ENCODE data around the gene SLC9A3. TPM values are rescaled to one million over a fixed set of nuclear protein-coding genes. Genes with fewer than 3 reads are reported as not detected.
A peak's percentile ranks its signal among the peaks of the same experiment; 100 is the strongest.

The SLC9A3 gene
- total RNA-seq, 3 donors from 2014 or later (not counting 1 experiment from before 2014, with no cell fraction given), result 0.61 to 1.1 (median 0.73) TPM

DNA sequence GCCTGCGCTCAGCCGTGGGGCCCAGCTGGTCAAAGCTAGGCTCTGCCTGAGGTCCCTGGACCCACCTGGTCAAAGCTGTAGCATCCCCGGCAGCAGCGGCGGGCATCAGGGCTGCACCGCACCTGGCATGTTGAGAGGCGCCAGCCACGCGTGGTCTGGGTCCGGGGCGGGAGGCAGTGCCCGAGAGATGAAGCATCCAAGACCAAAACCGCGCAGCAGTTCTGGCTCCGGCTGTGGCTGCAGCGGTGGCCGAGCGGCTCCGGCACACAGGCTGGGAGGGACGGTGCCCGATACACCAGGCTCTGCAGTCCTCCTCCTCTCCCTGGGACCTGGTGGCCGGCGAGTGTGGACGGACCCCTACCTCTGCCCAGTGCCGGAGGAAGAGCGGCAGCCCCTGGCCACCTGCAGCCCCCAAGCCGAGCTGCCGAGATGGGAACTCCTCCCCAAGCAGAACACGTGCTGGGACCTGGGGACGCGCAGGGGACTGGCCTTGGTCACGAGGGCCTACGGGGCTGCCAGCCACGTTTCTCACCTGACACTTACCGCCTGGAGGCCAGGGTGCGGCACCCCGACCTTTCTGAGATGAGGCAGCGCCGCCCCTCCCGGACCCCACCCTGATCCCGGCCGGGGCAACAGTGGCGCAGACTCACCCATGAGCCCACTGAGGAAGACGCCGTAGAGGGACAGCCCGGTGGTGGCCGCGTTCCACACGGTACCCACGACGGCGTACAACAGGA lies 33.0 kb downstream of the SLC9A3 start:
- DNase-seq, result no peak
- no peaks in the 10 kb centered on the region for H3K36me3 Mint-ChIP-seq
- Histone ChIP-seq H3K4me1 (ENCODE audit: control insufficient read depth, insufficient read depth, low read length) (no peaks in the 10 kb centered on the region), H3K4me3 (ENCODE audit: low read length) (no peak overlapping the region), H3K9me3 (ENCODE audit: control insufficient read depth, insufficient read depth, low read length) (no peaks in the 10 kb centered on the region), H3K36me3 (ENCODE audit: control insufficient read depth, insufficient read depth, low read length) (no peaks in the 10 kb centered on the region), H3K27ac (ENCODE audit: low read length) (no peak overlapping the region), H3K27me3 (ENCODE audit: control insufficient read depth, insufficient read depth, low read length) (no peaks in the 10 kb centered on the region)
- no peak overlapping the region for H3K4me3 Mint-ChIP-seq
- peaks cover 0 to 2% of the 10 kb centered on the region in 2 donors for H3K27me3 Mint-ChIP-seq (ENCODE audit: low read depth in 2 of 2)
- no peak for ATAC-seq
- peaks cover 0 to 3% of the 10 kb centered on the region in 2 donors for H3K4me1 Mint-ChIP-seq
- H3K9me3 Mint-ChIP-seq, result no peaks in the 10 kb centered on the region
- TF ChIP-seq, protein P1, sequence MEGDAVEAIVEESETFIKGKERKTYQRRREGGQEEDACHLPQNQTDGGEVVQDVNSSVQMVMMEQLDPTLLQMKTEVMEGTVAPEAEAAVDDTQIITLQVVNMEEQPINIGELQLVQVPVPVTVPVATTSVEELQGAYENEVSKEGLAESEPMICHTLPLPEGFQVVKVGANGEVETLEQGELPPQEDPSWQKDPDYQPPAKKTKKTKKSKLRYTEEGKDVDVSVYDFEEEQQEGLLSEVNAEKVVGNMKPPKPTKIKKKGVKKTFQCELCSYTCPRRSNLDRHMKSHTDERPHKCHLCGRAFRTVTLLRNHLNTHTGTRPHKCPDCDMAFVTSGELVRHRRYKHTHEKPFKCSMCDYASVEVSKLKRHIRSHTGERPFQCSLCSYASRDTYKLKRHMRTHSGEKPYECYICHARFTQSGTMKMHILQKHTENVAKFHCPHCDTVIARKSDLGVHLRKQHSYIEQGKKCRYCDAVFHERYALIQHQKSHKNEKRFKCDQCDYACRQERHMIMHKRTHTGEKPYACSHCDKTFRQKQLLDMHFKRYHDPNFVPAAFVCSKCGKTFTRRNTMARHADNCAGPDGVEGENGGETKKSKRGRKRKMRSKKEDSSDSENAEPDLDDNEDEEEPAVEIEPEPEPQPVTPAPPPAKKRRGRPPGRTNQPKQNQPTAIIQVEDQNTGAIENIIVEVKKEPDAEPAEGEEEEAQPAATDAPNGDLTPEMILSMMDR (IDR thresholded peaks at IDR 0.05), result no peak
- 92% methylated on average over 52 of the region's 52 CpGs for WGBS (ENCODE audit: insufficient coverage)
- intact Hi-C loops (cut with micrococcal nuclease), result no loop called here
- no peak overlapping the region for H3K27ac Mint-ChIP-seq

DNA sequence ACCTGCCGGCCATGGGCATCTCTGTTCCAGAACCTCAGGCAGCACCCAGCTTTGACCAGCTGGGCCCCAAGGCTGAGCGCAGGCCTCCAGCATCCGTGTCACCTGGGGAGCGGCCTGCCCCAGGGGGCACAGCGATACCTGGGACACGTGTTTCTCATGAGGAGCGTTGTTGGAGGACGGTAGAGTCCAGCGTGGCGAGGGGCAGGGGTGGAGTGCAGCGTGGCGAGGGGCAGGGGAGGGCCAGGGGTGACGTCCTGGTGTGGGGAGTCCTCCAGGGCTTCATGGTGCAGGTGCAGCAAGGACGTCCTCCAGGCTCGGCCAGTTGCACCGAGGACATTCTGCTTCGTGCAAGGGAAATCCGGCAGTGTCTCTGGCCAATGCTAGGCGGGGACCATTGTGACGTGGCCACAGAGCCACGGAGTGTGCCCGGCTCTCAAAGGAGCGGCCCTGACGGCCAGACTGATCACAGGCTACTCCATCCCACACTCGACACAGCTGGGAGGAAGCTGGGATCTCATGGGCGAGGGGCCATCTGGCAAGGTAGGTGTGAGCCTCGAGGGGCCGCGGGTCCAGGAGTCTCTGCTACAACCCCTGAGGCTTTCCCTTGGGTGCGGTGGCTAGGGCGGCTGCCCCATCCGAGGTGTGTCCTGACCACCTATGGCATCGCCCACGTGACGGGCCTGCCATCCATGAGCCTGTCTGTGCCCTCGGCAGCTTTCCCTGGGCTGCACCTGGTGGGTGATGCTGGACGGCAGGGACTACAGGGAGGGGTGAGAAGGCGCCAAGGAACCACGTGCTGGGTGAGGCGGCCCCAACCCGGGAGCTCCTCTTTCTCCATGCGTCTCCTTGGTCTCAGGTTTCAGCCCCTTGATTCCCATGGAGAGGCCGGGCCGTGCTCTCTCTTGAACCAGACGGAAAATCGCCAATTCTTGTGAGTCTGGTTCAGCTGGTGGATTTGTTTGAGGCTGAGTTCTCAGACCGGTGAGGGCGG lies 33.8 kb downstream of the SLC9A3 start:
- peaks cover 2% of the 10 kb centered on the region for H3K27me3 ChIP-seq (ENCODE audit: control insufficient read depth, insufficient read depth, low read length)
- TF ChIP-seq, protein P1 (IDR thresholded peaks at IDR 0.05), result no peak
- no peak overlapping the region for H3K4me3 ChIP-seq (ENCODE audit: low read length)
- 87% methylated on average over 48 of the region's 48 CpGs for WGBS (ENCODE audit: insufficient coverage)
- no peak overlapping the region for H3K4me3 Mint-ChIP-seq
- no peaks in the 10 kb centered on the region for H3K9me3 ChIP-seq (ENCODE audit: control insufficient read depth, insufficient read depth, low read length)
- H3K27ac Mint-ChIP-seq, result no peak overlapping the region
- no peak overlapping the region for H3K27ac ChIP-seq (ENCODE audit: low read length)
- DNase-seq (no peak), ATAC-seq (peak in 1 of 3 donors; percentile 3)
- H3K27me3 Mint-ChIP-seq (ENCODE audit: low read depth in 2 of 2), result peaks cover 0 to 2% of the 10 kb centered on the region in 2 donors
- H3K4me1 ChIP-seq (ENCODE audit: control insufficient read depth, insufficient read depth, low read length), result no peaks in the 10 kb centered on the region
- H3K36me3 Mint-ChIP-seq, result no peaks in the 10 kb centered on the region
- H3K9me3 Mint-ChIP-seq, result no peaks in the 10 kb centered on the region
- no peaks in the 10 kb centered on the region for H3K36me3 ChIP-seq (ENCODE audit: control insufficient read depth, insufficient read depth, low read length)
- intact Hi-C loops (cut with micrococcal nuclease), result no loop called here
- peaks cover 0 to 6% of the 10 kb centered on the region in 2 donors for H3K4me1 Mint-ChIP-seq

DNA sequence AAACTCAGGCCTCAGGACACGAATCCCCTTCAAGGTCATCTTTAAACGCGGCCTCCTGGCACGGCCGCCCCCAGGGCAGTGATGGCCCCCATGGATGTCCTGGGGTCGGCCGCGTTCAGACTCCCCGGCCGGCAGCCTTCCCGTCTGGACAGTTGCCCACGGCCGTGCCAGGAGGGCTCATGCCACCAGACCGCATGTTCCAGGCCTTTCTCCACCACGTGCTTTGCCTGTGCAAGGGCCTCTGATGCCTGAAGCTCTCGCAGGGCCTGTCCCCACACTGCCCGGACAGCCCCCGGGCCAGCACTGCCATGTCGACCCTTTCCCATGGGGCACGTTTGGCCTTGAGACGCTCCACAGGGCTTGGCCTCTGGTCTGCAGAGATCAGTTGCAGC lies 34.6 kb downstream of the SLC9A3 start:
- no peak overlapping the region for H3K4me3 Mint-ChIP-seq
- H3K36me3 Mint-ChIP-seq, result no peaks in the 10 kb centered on the region
- WGBS (ENCODE audit: insufficient coverage), result 90% methylated on average over 21 of the region's 21 CpGs

More for the DNA sequence above, 34.6 kb downstream of the SLC9A3 start:
- no peak for DNase-seq
- no peak overlapping the region for H3K27ac Mint-ChIP-seq
- peaks cover 0 to 6% of the 10 kb centered on the region in 2 donors for H3K4me1 Mint-ChIP-seq
- Histone ChIP-seq H3K27ac (ENCODE audit: low read length) (no peak overlapping the region), H3K4me3 (ENCODE audit: low read length) (no peak overlapping the region), H3K4me1 (ENCODE audit: control insufficient read depth, insufficient read depth, low read length) (no peaks in the 10 kb centered on the region), H3K36me3 (ENCODE audit: control insufficient read depth, insufficient read depth, low read length) (no peaks in the 10 kb centered on the region), H3K27me3 (ENCODE audit: control insufficient read depth, insufficient read depth, low read length) (peaks cover 2% of the 10 kb centered on the region), H3K9me3 (ENCODE audit: control insufficient read depth, insufficient read depth, low read length) (no peaks in the 10 kb centered on the region)
- H3K9me3 Mint-ChIP-seq, result no peaks in the 10 kb centered on the region
- peaks cover 0 to 2% of the 10 kb centered on the region in 2 donors for H3K27me3 Mint-ChIP-seq (ENCODE audit: low read depth in 2 of 2)
- intact Hi-C loops (cut with micrococcal nuclease), result no loop called here
- TF ChIP-seq, protein P1 (IDR thresholded peaks at IDR 0.05), result no peak
- no peak for ATAC-seq
